Right lung (tissue), 5 donors: ENCODE data around the gene FAM156B. TPM values are rescaled to one million over a fixed set of nuclear protein-coding genes. Genes with fewer than 3 reads are reported as not detected.
"Not testable (repeated sequence)": the region's sequence is repeated elsewhere in the genome, so short reads cannot be mapped to it uniquely, and the experiment has no call there.

ENCODE experiments used
- DNase-seq, 2 donors: peaks; one replicate each; pipeline ENCODE4 v3.0.0-alpha.2; 2013
- polyA plus RNA-seq, 5 donors: library from polyadenylated mRNA; unstranded; fragments of 120-200 nt; gene quantifications; one replicate each; pipeline versions ENCODE4 v1.2.1 to v1.2.3, GENCODE V29; 2013; ENCODE audit warnings: inconsistent platforms in 1 of 5, low replicate concordance in 1 of 5; ENCODE audit not compliant: insufficient read length in 5 of 5, insufficient read depth in 1 of 5

The FAM156B gene
- polyA plus RNA-seq, 5 donors: 16.5 to 26.5 (median 23.7) TPM

DNA sequence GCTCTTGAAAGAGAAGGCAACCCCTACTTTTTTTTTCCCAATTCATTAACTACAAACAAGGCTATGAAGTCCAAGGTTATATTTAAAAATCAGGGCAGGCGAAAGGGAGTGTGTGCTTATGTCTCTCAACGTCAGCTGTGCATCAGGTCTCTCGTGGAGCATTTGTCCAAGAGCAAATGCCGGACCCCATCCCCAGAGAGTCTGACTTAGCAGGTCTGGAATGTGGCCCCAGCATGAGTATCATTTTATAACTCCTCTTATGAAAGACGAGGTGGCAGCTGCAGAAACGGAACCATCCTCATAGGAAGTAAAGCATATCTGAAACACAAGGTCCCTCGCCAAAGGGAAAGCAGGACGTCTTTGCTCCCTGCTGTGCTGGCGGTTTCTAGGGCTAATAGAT is 16.6 kb downstream of the FAM156B start:
- DNase-seq: not testable (repeated sequence)

DNA sequence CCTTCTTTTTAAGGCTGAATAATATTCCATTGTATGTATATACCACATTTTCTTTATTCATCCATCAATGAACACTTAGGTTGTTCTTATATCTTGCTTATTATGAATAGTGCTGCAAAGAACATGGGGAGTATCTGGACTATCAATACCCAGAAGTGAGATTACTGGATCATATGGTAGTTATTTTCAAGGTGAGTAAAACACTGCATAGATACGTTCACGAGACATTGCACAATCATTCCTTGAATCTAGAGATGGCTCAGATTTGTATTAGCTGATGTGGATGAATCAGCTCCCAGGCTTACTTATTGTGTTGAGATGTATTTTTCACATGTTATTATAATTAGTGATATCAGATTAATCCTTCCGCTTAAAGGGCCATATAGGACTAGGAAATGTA is 17.6 kb downstream of the FAM156B start:
- not testable (repeated sequence) for DNase-seq

DNA sequence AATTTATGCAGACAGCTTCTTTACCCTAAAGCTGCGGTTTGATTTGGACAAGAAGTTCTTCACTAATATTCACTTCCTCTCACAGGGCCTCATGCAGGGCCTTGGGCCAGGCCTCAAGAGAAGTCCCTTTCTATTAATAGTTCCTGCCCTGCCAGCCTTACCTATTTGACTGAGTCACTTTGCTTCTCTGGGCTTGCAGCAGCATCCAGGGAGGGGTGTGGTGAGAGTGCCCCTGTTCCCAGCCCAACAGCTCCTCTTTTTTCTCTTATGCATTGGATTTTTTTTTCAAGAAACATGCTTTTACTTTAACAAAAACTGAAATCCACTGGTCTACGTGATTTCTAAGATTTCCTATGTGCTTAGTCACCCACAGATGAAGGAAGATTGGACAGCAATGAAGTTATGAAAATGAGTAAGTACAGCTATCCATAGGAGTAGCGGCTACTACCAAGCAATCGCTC is 26.7 kb downstream of the FAM156B start:
- DNase-seq: peak in 1 of 2 donors; percentile 16

DNA sequence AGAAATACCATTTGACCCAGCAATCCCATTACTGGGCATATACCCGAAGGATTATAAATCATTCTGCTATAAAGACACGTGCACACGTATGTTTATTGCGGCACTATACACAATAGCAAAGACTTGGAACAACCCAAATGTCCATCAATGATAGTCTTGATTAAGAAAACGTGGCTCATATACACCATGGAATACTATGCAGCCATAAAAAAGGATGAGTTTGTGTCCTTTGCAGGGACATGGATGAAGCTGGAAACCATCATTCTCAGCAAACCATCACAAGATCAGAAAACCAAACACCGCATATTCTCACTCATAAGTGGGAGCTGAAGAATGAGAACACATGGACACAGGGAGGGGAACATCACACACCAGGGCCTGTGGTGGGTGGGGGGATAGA is 33.1 kb downstream of the FAM156B start:
- DNase-seq: not testable (repeated sequence)

DNA sequence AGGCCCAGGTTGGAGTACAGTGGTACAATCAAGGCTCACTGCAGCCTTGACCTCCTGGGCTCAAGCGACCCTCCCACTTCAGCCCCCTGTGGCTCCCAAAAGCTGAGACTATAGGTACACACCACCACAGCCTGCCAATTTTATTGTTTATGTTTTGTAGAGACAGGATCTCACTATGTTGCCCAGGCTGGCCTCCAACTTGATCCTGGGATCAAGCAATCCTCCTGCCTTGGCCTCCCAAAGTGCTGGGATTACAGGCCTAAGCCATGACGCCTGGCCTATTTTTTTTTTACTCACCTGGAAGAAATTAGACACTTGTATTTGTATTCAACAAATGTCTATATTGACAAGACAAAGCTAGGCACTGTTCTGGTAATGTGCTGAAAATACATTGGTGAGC is 36.1 kb downstream of the FAM156B start:
- no peak for DNase-seq

DNA sequence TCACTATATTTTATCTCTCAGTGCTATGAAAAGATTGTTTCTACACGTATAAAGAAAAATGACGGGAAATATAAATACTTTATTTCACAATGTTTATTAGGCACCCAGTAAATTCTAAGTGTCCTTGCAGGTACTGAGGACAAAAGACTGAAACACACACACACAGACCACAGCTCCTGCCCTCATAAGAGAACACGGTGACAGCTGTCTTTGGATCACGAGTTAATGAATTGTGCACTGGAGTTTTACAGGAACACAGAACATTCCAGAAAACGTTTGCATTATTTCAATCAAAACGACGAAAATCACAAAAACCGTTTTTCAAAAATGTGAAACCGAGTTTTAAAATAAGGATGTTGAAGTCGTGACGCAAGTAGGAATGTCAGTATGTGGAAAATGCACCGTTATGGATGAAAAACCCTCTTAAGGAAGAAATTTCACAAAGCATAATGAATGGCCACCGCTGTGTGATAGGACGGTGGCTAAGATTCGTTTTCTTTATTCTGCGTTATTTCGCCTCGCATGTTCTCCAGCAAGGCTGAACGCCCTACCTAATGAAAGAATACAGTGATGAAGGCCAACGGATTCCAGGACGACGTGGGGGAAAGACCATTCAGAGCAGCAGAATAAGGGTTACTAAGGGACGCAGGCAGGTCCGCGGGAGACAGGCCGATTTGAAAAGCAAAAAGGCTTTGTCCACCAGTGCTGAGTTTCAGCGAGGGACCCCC is 37.0 kb downstream of the FAM156B start:
- DNase-seq: no peak

DNA sequence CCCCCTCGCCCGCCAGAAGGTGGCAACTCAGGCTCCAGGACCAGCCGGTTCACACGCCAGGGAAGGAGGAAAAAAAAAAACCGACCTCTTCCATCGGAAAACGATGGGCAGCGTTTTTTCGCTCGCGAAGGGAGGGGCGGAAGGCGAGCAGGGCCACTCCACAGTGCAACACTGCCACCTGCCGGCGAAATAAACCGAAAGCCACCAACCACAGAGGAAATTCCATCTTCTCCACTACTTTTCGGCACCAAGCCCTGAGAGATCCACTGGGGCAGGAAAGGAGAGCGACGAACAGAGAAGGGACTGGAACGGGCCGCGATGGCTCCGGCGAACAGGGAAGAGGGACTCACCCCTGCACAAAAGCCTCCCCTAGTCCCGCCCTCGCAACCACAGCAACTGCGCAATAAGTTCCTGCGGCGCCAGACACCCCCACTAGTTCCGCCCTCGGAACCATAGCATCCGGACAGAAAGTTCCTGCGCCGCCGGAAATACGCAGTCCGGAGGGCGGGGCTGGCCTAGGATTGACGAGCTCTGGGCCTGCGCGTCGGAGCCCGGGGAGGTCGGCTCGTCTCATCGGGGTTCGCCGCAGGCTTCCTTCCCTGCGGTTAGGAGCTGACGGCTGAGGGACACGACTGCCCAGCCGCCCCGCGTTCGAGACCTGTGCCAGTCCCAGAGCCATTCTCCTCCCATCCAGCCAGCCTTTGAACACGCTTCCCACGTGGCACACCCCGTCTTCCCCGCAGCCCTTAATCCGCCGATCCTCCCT is 37.8 kb downstream of the FAM156B start:
- DNase-seq: peak; percentile 97 to 98

DNA sequence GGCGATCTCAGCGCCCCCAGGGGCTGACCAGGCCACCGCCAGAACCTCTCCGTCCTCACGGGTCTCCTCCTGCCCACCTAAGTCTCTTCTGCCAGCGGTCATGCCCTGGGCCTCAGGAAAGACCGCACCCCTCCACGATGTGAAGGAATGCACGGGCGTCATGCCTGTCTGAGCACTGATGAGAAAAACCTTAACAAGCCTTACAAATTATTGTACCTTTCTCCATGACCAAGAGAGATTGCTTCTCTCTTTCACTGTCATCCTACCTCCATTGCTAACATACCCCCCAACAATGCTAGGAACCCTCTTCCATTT is 38.3 kb downstream of the FAM156B start:
- DNase-seq: not testable (repeated sequence)

DNA sequence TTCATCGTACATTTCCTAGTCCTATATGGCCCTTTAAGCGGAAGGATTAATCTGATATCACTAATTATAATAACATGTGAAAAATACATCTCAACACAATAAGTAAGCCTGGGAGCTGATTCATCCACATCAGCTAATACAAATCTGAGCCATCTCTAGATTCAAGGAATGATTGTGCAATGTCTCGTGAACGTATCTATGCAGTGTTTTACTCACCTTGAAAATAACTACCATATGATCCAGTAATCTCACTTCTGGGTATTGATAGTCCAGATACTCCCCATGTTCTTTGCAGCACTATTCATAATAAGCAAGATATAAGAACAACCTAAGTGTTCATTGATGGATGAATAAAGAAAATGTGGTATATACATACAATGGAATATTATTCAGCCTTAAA is 43.6 kb downstream of the FAM156B start:
- not testable (repeated sequence) for DNase-seq

DNA sequence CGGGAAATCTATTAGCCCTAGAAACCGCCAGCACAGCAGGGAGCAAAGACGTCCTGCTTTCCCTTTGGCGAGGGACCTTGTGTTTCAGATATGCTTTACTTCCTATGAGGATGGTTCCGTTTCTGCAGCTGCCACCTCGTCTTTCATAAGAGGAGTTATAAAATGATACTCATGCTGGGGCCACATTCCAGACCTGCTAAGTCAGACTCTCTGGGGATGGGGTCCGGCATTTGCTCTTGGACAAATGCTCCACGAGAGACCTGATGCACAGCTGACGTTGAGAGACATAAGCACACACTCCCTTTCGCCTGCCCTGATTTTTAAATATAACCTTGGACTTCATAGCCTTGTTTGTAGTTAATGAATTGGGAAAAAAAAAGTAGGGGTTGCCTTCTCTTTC is 44.6 kb downstream of the FAM156B start:
- not testable (repeated sequence) for DNase-seq

DNA sequence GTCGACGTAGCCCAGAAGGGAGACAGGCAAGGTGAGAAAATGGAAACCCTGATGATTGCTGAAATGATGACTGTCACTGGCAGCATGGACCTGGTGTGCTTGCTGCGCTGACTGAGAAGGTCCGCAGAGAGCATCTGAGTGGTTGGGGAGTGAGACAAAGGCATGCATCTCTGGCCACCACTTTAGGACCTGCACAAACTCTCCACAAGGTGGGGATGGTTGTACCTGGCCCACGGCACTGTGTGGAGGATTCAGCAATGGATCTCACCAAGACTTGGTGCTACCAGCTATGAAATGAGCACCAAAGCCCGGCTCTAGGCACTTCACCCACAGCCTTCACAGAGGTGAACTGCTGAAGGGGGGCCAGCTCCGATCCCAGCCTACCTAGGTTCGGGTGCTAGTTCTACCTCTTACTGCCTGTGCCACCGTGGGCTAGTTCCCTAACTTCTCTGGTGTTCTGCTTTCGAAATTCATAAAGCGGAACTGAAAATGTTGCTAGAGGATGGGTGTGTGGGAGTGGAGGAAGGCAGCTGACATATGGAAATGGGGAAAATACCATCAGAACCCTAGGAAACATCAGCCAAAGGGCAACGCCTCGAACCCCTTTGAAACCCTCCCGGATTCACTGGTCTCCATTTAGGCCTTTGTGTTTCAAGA is 48.8 kb downstream of the FAM156B start:
- DNase-seq: not testable (repeated sequence)

DNA sequence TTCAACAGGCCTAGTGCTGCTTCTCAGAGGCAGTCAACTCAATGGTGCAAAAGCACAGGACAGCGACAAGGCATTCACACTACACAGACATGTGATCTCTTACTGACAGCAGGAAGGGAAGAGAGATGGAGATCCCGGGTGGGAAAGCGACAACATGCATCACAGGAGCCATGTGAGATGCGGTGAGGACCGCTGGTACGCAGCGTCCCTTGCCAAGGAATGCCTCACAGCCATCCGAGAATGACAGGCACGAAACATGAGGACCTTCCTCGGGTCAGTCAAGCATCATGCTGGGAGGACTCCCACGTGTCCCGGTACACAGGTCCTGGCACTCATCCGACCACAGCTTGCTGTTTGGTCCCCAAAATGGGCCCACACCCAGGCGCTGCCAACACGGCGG is 50.4 kb downstream of the FAM156B start:
- not testable (repeated sequence) for DNase-seq

DNA sequence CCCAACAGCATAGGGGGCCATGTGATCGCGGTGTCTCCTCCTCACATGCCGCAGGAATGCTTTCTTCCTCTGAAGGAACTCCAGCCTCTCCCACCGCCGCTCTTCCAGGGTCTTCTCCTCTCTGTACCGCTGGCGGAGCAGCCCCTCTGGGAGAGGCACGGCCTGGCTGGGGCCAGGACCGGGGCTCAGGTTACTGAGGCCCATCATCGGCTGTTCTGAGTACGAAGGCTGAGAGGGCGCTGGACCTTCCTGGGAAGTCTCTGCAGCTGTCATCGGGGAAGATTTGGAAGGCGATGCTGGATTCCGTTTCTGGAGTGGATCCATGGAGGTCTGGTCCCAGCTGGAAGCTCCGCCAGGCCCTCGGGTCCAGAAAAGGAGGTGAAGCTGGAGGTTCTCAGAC is 51.1 kb downstream of the FAM156B start:
- DNase-seq: not testable (repeated sequence)

DNA sequence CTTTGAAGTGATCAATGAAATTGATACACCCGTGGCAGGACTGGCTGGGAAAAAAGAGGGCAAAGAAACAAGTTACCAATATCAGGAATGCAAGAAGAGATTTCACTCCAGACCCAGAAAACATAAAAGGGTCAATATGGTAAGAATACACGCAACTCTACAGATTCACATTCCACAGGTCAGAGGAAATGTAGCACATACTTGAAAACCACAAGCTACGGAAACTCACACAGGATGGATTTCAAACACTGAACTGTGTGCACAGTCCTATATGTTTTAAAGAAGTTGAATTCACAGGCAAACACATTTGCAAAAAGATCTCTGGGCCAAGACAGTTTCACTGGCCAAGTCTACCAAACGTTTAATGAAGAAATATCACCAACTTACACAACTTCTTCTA is 52.2 kb downstream of the FAM156B start:
- DNase-seq: not testable (repeated sequence)

DNA sequence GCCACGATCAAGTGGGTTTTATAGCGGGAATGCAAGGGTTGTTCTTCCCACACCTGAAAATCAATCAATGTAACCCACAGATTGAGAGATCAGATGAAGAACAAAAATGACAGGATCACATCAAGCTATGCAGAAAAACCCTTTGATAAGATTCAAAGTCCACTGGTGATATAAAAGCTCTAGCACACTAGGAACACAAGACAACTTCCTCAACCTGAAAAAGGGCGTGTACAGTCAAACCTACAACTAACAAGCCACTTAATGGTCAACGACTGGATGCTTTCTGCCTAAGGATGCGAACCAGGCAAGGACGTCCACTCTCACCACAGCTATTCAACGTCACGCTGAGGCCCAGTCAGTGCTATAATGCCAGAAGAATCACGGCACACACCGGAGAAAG is 52.8 kb downstream of the FAM156B start:
- DNase-seq: not testable (repeated sequence)

Other genes starting within 250 kb of the FAM156B start
- gene SSX7, start 242.4 kb upstream of the FAM156B start, polyA plus RNA-seq: not detected
- gene SSX2, start 190.2 kb upstream of the FAM156B start, polyA plus RNA-seq: not detected
- not detected for gene SSX2B, start 146.1 kb upstream of the FAM156B start, polyA plus RNA-seq
- not detected for gene SPANXN5, start 99.9 kb upstream of the FAM156B start, polyA plus RNA-seq
- under 1 TPM in 1 of 5 donors, not detected in 4; 0.18 TPM for gene XAGE5, start 86.0 kb upstream of the FAM156B start, polyA plus RNA-seq
- not detected for gene XAGE3, start 29.2 kb upstream of the FAM156B start, polyA plus RNA-seq
- gene FAM156A, start 61.2 kb downstream of the FAM156B start, polyA plus RNA-seq: 10 to 100 TPM; 34.2 to 48.9 (median 42.3) TPM
- 10 to 100 TPM; 11.9 to 18.1 (median 15.9) TPM for gene GPR173, start 151.5 kb downstream of the FAM156B start, polyA plus RNA-seq
- gene TSPYL2, start 185.0 kb downstream of the FAM156B start, polyA plus RNA-seq: 10 to 100 TPM; 58.9 to 68.5 (median 63.6) TPM
- 10 to 100 TPM; 13.7 to 35.5 (median 20.6) TPM for gene KANTR, start 196.8 kb downstream of the FAM156B start, polyA plus RNA-seq